Measurements from ENCODE around the gene GAR1. TPM values are rescaled to one million over a fixed set of nuclear protein-coding genes. Genes with fewer than 3 reads are reported as not detected.
"Not testable (repeated sequence)": the region's sequence is repeated elsewhere in the genome, so short reads cannot be mapped to it uniquely, and the experiment has no call there.

Gene GAR1
- total RNA-seq: 2.2 TPM in 2 replicates

DNA sequence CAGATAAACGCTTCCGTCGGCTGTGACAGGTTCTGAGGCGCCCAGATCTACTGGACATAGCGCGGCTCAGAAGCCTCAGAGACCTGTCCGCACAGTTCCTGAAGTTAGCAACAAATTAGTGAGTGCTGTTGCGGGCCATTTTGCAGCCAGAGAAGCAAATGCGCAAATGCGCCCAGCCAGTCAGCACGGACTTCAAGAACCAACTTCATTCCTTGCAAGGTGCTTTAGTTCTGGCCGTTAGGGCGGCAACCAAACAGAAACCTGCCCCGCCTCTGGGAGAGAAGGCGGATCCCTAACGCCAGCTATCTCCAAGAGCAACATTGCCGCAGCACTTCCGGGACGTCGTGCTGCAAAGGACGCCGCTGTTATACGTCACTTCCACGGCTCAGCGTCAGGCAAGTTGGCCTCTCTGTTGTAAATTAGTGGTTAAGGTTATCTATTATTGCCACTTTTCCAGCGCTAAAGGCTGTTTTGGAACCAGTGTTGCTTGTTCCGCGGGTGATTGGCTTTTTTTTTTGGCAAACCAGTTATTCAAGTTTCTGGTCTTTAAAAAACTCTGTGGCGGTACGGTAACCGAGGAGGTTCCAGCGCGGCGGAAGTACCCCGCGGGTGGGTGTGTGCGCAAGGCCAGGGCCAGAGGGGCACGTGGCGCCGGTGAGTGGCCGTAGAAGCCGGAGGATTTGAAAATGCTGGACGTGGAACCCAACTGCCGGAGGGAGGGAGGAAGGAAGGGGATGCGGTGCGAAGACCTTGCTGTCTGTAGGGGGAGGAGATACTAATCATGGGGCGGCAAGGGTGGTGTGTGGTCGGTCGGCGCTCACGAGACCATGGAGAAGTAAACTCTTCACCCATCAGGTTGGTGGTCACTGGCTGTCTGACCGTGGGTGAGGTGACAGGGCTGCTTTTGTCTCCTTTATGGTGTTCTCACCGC is at the start of gene GAR1:
Gene GAR1, plus strand, starts transcription at position 612 of the 931 bp plus-strand sequence. CDS start 403 bp downstream, outside the sequence.
- peak; percentile 95 for DNase-seq (ENCODE audit: low read depth in 2 of 2)

GRCh38 chr4:109782092-109782491 is 33.5 kb upstream of the GAR1 start:
- not testable (repeated sequence) for DNase-seq (ENCODE audit: low read depth in 2 of 2)

- DNase-seq (ENCODE audit: low read depth in 2 of 2): no peak
Measured at GRCh38 chr4:109786846-109787245, 28.7 kb upstream of the GAR1 start.

DNA sequence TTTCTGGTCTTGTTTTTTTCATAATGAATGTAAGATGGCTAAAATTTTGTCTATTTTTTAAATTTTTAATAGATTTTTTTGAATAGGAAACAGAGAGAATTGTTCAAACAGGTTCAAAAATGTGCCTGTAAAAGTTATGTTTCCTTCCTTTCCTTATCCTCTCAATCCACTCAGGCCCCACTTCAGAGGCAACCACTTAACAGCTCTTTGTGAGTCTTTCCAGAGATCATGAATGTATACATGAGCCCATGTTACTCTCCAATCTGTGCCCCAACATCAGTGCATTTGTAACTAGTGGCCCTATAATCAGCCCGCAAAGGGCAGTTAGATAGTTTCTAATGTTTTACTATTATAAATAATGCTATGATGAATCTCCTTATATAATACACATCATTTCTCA is 27.8 kb upstream of the GAR1 start:
- no peak for DNase-seq (ENCODE audit: low read depth in 2 of 2)

GRCh38 chr4:109795059-109795458 is 20.5 kb upstream of the GAR1 start:
- no peak for DNase-seq (ENCODE audit: low read depth in 2 of 2)

DNA sequence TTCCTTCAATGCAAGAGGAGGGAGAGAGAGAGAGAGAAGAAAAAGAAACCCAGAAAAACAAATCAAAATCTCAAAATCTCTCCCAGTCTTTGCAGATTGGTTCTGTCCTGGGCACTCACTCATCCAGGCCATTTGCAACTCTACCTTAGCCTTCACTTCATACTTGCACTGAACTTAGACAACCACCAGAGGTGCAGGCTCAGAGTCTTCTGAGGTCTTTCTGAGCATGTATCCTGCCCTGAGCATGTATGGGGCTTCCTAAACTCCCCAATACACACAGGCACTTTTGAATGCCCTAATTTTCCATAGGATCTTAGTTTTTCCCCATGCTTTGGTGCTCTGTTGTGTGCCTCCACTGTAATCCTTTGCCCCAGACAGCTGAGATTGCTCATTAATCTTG is 16.7 kb upstream of the GAR1 start:
- no peak for DNase-seq (ENCODE audit: low read depth in 2 of 2)

DNA sequence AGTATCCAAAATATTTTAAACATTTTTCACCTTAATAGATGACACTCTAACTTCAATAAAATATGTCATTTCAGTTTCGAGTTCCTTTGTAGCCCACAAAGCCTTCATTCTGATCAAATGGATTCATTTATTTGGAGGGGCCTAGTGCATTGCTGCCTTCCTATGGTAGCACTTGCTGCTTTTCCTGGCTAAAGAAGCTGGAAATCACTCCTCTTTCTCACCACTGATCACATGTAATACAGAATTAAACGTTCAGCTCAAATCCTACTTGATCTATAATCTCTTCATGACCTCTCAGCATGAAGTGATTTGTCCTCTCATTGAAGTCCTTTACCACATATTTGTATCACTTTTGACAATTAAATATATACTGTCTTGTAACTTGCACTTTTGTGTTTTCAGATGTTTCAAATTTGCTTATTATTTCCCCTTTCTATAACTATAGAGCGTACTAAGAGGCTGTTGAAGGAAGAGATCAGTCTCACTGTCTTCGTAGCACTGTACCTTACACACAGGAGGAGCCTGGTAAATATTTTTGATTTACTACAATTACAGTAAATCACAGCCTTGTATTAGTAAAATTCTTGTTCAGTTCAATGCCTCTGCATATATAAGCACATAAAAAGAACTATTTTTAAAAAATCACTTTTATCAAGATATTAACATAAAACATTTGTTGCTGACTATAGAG is 14.3 kb upstream of the GAR1 start:
- DNase-seq (ENCODE audit: low read depth in 2 of 2): peak in 1 of 2 donors; percentile 14

- peak; percentile 78 to 84 for DNase-seq (ENCODE audit: low read depth in 2 of 2)
Measured at GRCh38 chr4:109801895-109802319, 13.7 kb upstream of the GAR1 start, which contains the start of gene CFI. CFI (minus strand) TSS chr4:109801999; CDS start chr4:109801971, 28 bp downstream.

GRCh38 chr4:109803924-109804571 is 11.5 kb upstream of the GAR1 start:
- peak; percentile 59 to 67 for DNase-seq (ENCODE audit: low read depth in 2 of 2)

GRCh38 chr4:109809655-109810054 is 5.9 kb upstream of the GAR1 start:
- no peak for DNase-seq (ENCODE audit: low read depth in 2 of 2)

GRCh38 chr4:109810552-109811387 is 4.8 kb upstream of the GAR1 start:
- no peak for DNase-seq (ENCODE audit: low read depth in 2 of 2)

DNA sequence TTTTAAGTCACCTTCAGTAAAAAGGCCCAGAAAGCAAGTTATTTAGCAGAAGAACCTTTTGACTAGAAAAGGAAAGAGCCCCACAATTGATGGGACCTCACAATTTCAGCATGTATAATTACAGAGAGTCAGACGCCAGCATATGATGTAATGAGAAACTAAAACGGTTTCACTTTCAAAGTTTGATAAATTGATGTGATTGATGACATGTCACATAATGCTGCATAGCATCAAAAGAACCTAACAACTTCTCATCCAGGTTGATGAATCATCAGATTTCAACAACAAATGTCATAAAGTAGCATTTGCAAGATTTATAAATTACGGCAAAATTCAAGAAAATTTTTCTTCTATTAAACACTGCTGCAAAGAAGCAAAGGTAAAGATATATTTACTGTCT is 3.9 kb upstream of the GAR1 start:
- DNase-seq (ENCODE audit: low read depth in 2 of 2): peak in 1 of 2 donors; percentile 24

GRCh38 chr4:109816082-109816442 is 500 bp downstream of the GAR1 start:
- DNase-seq (ENCODE audit: low read depth in 2 of 2): peak in 1 of 2 donors; percentile 13

DNA sequence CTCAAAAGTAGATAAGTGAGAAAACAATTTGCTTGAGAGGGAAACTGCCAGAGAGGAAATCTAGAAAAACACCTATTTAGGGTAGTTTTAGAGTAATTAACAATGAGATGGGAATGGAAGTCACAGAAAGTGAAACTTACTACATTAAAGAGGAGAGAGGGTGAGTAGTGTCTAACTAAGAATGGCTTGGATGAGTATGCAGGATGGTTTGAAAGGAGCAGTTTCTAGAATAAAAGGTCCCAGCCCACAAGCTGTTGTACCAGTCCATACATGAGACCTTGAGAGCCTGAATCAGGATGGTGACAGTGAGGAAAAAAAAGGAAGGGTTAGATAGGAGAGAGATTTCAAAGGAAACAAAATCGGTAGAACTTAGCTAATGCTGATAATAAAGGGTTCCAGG is 1.3 kb downstream of the GAR1 start:
- DNase-seq (ENCODE audit: low read depth in 2 of 2): peak in 1 of 2 donors; percentile 3

DNA sequence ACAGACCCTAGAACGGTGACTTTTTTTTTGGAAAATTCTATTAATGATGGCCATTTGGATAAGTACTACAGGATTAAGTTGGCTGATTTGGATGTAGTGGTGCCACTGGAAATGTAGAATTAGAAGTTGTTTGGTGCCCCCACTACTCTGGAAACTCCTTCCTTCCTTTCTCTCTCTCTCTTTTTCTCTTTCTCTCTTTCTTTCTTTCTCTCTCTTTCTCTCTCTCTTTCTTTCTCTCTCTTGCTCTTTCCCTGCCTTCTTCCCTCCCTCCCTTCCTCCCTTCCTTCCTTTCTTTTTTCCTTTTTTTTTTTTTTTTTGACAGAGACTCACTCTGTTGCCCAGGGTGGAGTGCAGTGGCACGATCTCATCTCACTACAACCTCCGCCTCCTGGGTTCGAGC is 2.7 kb downstream of the GAR1 start:
- no peak for DNase-seq (ENCODE audit: low read depth in 2 of 2)

DNA sequence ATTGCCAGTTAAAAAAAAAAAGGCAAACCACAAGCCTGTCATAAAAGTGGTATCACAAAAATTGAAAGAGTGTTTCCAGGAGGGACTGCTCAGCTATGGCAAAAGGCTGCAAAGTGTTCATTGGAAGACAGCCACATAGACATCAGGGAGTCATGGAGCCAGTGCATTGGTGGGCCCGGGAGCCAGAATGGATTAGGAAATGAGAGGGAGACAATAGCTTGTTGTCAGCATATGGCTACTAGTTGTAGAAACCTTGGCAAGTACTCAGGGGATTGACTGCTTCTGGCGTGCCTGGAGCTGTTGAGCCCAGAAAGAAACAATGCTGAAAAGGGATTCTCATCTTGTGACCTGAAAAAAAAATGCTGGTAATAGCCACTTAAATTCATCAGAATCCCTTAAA is 5.0 kb downstream of the GAR1 start:
- DNase-seq (ENCODE audit: low read depth in 2 of 2): peak in 1 of 2 donors; percentile 61

GRCh38 chr4:109821185-109821584 is 5.6 kb downstream of the GAR1 start:
- DNase-seq (ENCODE audit: low read depth in 2 of 2): no peak

DNA sequence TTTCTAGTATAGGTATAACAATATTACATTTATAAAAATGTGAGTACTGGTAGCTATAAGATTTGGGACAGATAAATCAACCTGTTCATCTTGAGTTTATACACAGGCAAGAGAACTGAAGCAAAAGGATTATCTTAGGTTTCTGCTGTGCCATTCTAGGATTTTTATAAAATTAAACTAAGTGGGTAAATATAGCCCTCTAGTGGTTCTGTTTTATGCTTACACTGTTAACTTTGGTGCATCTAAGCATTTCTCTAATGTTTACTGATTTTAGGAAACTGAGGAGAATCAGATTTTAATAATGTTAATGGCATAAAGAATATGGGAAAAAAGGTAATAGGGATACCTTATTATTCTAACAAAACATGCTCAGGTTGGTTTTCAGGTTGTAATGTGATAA is 11.2 kb downstream of the GAR1 start:
- peak; percentile 25 to 46 for DNase-seq (ENCODE audit: low read depth in 2 of 2)

GRCh38 chr4:109827672-109828071 is 12.1 kb downstream of the GAR1 start, which contains the start of gene RRH:
RRH (plus strand) TSS chr4:109827972; CDS start chr4:109828028, 56 bp downstream.
- no peak for DNase-seq (ENCODE audit: low read depth in 2 of 2)

DNA sequence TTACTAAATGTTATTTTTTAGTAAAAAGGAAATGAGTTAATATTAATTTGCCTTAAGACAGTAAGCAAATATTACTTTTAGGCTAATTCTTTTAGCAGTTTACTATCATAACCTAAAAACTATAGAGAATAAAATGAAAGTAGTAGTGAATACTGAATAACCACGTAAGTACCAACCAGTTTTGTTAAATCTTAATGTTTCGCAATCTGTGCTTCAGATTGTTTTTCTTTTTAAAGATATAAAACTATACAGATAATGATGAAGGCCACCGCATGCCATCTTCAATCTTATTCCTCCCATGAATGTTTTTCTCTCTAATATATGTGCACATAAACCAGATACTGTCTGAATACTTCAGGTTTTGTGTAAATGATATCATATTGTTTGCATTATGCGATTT is 18.2 kb downstream of the GAR1 start:
- no peak for DNase-seq (ENCODE audit: low read depth in 2 of 2)

DNA sequence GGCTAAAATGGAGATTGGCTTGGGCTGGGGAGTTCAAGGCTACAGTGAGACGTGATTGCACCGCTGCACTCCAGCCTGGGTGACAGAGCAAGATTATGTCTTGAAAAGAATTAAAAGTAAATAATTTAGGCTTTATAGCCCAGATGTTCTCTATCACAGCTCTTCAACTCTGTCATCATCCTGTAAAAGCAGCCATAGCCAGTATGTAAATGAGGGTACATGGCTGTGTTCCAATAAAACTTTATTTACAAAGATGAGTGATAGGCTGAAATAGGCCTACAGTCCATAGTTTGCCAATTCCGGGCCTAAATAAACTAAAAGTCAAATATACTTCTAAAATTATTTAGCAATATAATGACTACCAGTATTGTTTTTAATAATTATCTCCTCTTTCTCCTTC is 21.4 kb downstream of the GAR1 start:
- DNase-seq (ENCODE audit: low read depth in 2 of 2): no peak

Data from lung microvascular endothelial cell (primary cell).